HG03175 (cell line): ENCODE results near the gene MPDZ.

Source experiments
- ATAC-seq: cut with Tn5 transposase; IDR thresholded peaks from one replicate; pipeline ENCODE4 v1.9.1; 2021; ENCODE audit warnings: mild to moderate bottlenecking, moderate library complexity; ENCODE audit not compliant: unreplicated experiment

MPDZ gene

GRCh38 chr9:13140843-13141592 is 138.5 kb downstream of the MPDZ start:
- no peak for ATAC-seq

GRCh38 chr9:13139641-13140171 is 139.8 kb downstream of the MPDZ start:
- no peak for ATAC-seq

GRCh38 chr9:13137426-13137825 is 142.1 kb downstream of the MPDZ start:
- no peak for ATAC-seq

GRCh38 chr9:13131991-13132390 is 147.5 kb downstream of the MPDZ start:
- no peak for ATAC-seq

GRCh38 chr9:13131416-13131815 is 148.1 kb downstream of the MPDZ start:
- no peak for ATAC-seq

- ATAC-seq: no peak
Measured at GRCh38 chr9:13128266-13128860, 151.1 kb downstream of the MPDZ start.

GRCh38 chr9:13127131-13127530 is 152.4 kb downstream of the MPDZ start:
- ATAC-seq: no peak

GRCh38 chr9:13125261-13125660 is 154.2 kb downstream of the MPDZ start:
- ATAC-seq: no peak

GRCh38 chr9:13122756-13123369 is 156.6 kb downstream of the MPDZ start:
- no peak for ATAC-seq

- ATAC-seq: no peak
Measured at GRCh38 chr9:13118313-13118712, 161.2 kb downstream of the MPDZ start.

- no peak for ATAC-seq
Measured at GRCh38 chr9:13116292-13116691, 163.2 kb downstream of the MPDZ start.

- ATAC-seq: no peak
Measured at GRCh38 chr9:13113751-13114150, 165.7 kb downstream of the MPDZ start.

- ATAC-seq: no peak
Measured at GRCh38 chr9:13113216-13113615, 166.3 kb downstream of the MPDZ start.

- ATAC-seq: no peak
Measured at GRCh38 chr9:13111778-13112177, 167.7 kb downstream of the MPDZ start.

- ATAC-seq: no peak
Measured at GRCh38 chr9:13110766-13111417, 168.6 kb downstream of the MPDZ start.

- ATAC-seq: no peak
Measured at GRCh38 chr9:13109781-13110180, 169.7 kb downstream of the MPDZ start.

GRCh38 chr9:13107008-13107407 is 172.5 kb downstream of the MPDZ start:
- no peak for ATAC-seq

GRCh38 chr9:13100914-13101572 is 178.4 kb downstream of the MPDZ start:
- ATAC-seq: no peak

- no peak for ATAC-seq
Measured at GRCh38 chr9:13095056-13095455, 184.4 kb downstream of the MPDZ start.

- ATAC-seq: no peak
Measured at GRCh38 chr9:13090628-13091027, 188.9 kb downstream of the MPDZ start.

- ATAC-seq: no peak
Measured at GRCh38 chr9:13089666-13090065, 189.8 kb downstream of the MPDZ start.
